Measurements from ENCODE around the gene SH2D7.

DNA sequence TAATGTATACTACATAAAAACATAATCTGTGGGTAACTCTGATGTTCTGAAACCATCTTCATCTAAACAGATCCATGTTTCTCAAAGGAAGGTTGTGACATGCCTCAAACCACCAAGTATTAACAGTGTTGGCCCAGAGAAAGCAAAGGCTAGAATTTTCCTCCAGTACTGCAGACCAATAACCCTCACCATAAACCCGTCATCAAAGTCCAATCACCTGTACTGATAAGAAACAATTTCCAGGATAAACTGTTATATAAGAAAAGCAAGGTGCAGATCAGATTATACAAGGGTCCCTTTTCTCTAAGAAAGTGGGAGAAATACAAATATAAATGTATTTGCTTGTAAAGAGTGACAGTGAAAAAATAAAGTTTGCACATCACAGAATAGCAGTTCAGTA, 47.2 kb upstream of the SH2D7 start:
- TF ChIP-seq, protein P1, sequence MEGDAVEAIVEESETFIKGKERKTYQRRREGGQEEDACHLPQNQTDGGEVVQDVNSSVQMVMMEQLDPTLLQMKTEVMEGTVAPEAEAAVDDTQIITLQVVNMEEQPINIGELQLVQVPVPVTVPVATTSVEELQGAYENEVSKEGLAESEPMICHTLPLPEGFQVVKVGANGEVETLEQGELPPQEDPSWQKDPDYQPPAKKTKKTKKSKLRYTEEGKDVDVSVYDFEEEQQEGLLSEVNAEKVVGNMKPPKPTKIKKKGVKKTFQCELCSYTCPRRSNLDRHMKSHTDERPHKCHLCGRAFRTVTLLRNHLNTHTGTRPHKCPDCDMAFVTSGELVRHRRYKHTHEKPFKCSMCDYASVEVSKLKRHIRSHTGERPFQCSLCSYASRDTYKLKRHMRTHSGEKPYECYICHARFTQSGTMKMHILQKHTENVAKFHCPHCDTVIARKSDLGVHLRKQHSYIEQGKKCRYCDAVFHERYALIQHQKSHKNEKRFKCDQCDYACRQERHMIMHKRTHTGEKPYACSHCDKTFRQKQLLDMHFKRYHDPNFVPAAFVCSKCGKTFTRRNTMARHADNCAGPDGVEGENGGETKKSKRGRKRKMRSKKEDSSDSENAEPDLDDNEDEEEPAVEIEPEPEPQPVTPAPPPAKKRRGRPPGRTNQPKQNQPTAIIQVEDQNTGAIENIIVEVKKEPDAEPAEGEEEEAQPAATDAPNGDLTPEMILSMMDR (optimal IDR thresholded peaks at IDR 0.05 in 1 of 3, IDR thresholded peaks at IDR 0.05 in 1 of 3, conservative IDR thresholded peaks at IDR 0.05 in 1 of 3; ENCODE audit: extremely low read depth in 1 of 3, insufficient read depth in 2 of 3, low read length in 3 of 3), result no peak
- TF ChIP-seq EZH2 (IDR thresholded peaks at IDR 0.05; ENCODE audit: low read length), result no peak

Measured in keratinocyte (primary cell).